HepG2 (cell line): ENCODE results near the gene HIGD1A. TPM values are rescaled to one million over a fixed set of nuclear protein-coding genes. Genes with fewer than 3 reads are reported as not detected.

Experiments used
- ATAC-seq: fragments of 200-7000 bp; cut with Tn5 transposase; 3 replicates; pipeline ENCODE4 v1.9.1; 2020; ENCODE audit warnings: mild to moderate bottlenecking, moderate library complexity
- BruUV-seq: library from RNA; stranded (reverse); fragments of 400-500 nt; replicated peaks from 2 replicates; lab custom pipeline; 2021; lab: Mats Ljungman, UMichigan
- CTCF ChIA-PET: fragments of 300-600 bp; formaldehyde crosslinking; extraction: SDS; loops from one replicate; lab custom pipeline; 2021; ENCODE audit warnings: low total read pairs, inconsistent platforms, low intra/inter-chr PET ratio; lab: Yijun Ruan, JAX
- POLR2A ChIA-PET: fragments of 350-600 bp; sonication (Branson Sonifier 250); formaldehyde crosslinking; loops from one replicate; lab custom pipeline; 2020; ENCODE audit warnings: antibody characterized with exemption, inconsistent platforms; lab: Yijun Ruan, JAX
- DNase-seq: peaks from one replicate; pipeline ENCODE4 v3.0.0-alpha.2; 2015; ENCODE audit warnings: low spot score
- FAIRE-seq: peaks from 3 replicates; lab custom pipeline; 2011; peaks lifted over from hg19 to GRCh38; lab: Jason Lieb, UNC
- H2AFZ ChIP-seq: one replicate; pipeline ENCODE4 v1.6.1; 2011; ENCODE audit warnings: low read length, inconsistent platforms
- H3K27ac ChIP-seq: fragments of 300-600 bp; 3 replicates; pipeline ENCODE4 v1.8.0; 2011; ENCODE audit warnings: mixed run types, mild to moderate bottlenecking, mixed read lengths, low read length, inconsistent platforms; ENCODE audit not compliant: insufficient read depth; ENCODE audit errors: extremely low read length
- H3K27me3 ChIP-seq, 2 experiments: fragments of 200-600 bp in 1 of 2; 2 replicates in 1 of 2; 3 replicates in 1 of 2; pipeline versions ENCODE4 v1.6.0 to v1.8.0; 2011; ENCODE audit warnings: low read length in 2 of 2, mild to moderate bottlenecking in 2 of 2, moderate library complexity in 2 of 2, inconsistent platforms in 1 of 2; ENCODE audit not compliant: insufficient read depth in 2 of 2, control insufficient read depth in 1 of 2
- H3K36me3 ChIP-seq, 2 experiments: fragments of 200-600 bp in 1 of 2; replicated peaks in 1 of 2; 2 replicates in 1 of 2; 3 replicates in 1 of 2; pipeline versions ENCODE4 v1.5.1 to v1.8.0; 2011; ENCODE audit warnings: low read length in 2 of 2, inconsistent platforms in 1 of 2; ENCODE audit not compliant: insufficient read depth in 2 of 2, control insufficient read depth in 1 of 2
- H3K4me1 ChIP-seq: 2 replicates; pipeline ENCODE4 v1.5.1; 2012; ENCODE audit warnings: low read length, inconsistent platforms; ENCODE audit not compliant: insufficient read depth
- H3K4me2 ChIP-seq: 2 replicates; pipeline ENCODE4 v1.6.0; 2011; ENCODE audit warnings: low read depth, low read length, inconsistent platforms
- H3K4me3 ChIP-seq, 3 experiments: fragments of 200-600 bp in 1 of 3; sonication (generic), shearing (Covaris generic) in 1 of 3; replicated peaks in 1 of 3; 2 replicates each; pipeline ENCODE4 v1.5.1; 2011 to 2016; ENCODE audit warnings: low read length in 3 of 3, inconsistent platforms in 2 of 3, low read depth in 2 of 3, mild to moderate bottlenecking in 2 of 3, control low read depth in 1 of 3, mixed read lengths in 1 of 3; ENCODE audit not compliant: insufficient read depth in 1 of 3
- H3K79me2 ChIP-seq: one replicate; pipeline ENCODE4 v1.6.1; 2011; ENCODE audit warnings: low read length, inconsistent platforms; ENCODE audit not compliant: insufficient read depth
- H3K9ac ChIP-seq: 2 replicates; pipeline ENCODE4 v1.6.0; 2011; ENCODE audit warnings: mild to moderate bottlenecking, low read depth, low read length, inconsistent platforms; ENCODE audit not compliant: insufficient read depth
- H3K9me3 ChIP-seq: 2 replicates; pipeline ENCODE4 v1.5.1; 2012; ENCODE audit warnings: mild to moderate bottlenecking, low read length
- H4K20me1 ChIP-seq: 2 replicates; pipeline ENCODE4 v1.6.0; 2011; ENCODE audit warnings: inconsistent platforms, mild to moderate bottlenecking, low read length, moderate library complexity; ENCODE audit not compliant: insufficient read depth
- ARID2 ChIP-seq: sonication (generic); formaldehyde crosslinking; IDR thresholded peaks from 2 replicates; pipeline ENCODE4 v1.8.1; 2022; ENCODE audit warnings: mild to moderate bottlenecking, missing genetic modification reagents, borderline replicate concordance
- ELF1 ChIP-seq: sonication (generic); formaldehyde crosslinking; IDR thresholded peaks from 2 replicates; pipeline ENCODE4 v1.4.0; 2020; ENCODE audit warnings: missing genetic modification reagents
- HHEX ChIP-seq: IDR thresholded peaks from 2 replicates; pipeline ENCODE4 v1.6.1; 2016; ENCODE audit warnings: control low read depth
- JARID2 ChIP-seq: sonication (generic); formaldehyde crosslinking; IDR thresholded peaks from 2 replicates; pipeline ENCODE4 v1.8.1; 2023; ENCODE audit warnings: missing genetic modification reagents, inconsistent platforms; ENCODE audit not compliant: insufficient replicate concordance
- SNRNP70 ChIP-seq: fragments of 200-400 bp; formaldehyde crosslinking; IDR thresholded peaks from 2 replicates; pipeline ENCODE4 v1.6.1; 2017; ENCODE audit warnings: mild to moderate bottlenecking, low read depth, low read length, moderate library complexity
- ZMYM3 ChIP-seq: sonication (generic); formaldehyde crosslinking; IDR thresholded peaks from 2 replicates; pipeline ENCODE4 v1.5.1; 2020; ENCODE audit warnings: mild to moderate bottlenecking, missing genetic modification reagents
- ZMYM4 ChIP-seq: sonication (generic); formaldehyde crosslinking; IDR thresholded peaks from 2 replicates; pipeline ENCODE4 v1.8.1; 2023; ENCODE audit warnings: mild to moderate bottlenecking, missing genetic modification reagents
- ZNF333 ChIP-seq: sonication (generic); formaldehyde crosslinking; IDR thresholded peaks from 2 replicates; pipeline ENCODE4 v1.4.0; 2020; ENCODE audit warnings: mild to moderate bottlenecking, missing genetic modification reagents, borderline replicate concordance
- ZNF34 ChIP-seq: sonication (generic); formaldehyde crosslinking; IDR thresholded peaks from 2 replicates; pipeline ENCODE4 v1.4.0; 2020; ENCODE audit warnings: mild to moderate bottlenecking, missing genetic modification reagents, borderline replicate concordance
- ZNF768 ChIP-seq: sonication (generic); formaldehyde crosslinking; IDR thresholded peaks from 2 replicates; pipeline ENCODE4 v1.4.0; 2020; ENCODE audit warnings: missing genetic modification reagents
- WGBS: methylation state at CpG from one replicate; pipeline ENCODE4 v1.1.6; 2017; ENCODE audit warnings: low lambda C conversion rate; 5-methylcytosine and 5-hydroxymethylcytosine counted together
- in situ Hi-C: cut with HindIII; loops from 2 replicates; pipeline ENCODE4 v1.10.0; 2017; ENCODE audit warnings: low pct_unique_long_range_greater_than_20kb; ENCODE audit not compliant: extremely low pct_ligation_motif_present
- intact Hi-C: fragments of 100-400 bp; cut with micrococcal nuclease; formaldehyde crosslinking; loops from one replicate; pipeline ENCODE4 v1.10.0; 2022; ENCODE audit not compliant: unreplicated experiment
- polyA plus RNA-seq, 8 experiments: library from polyadenylated mRNA; depleted of rRNA in 3 of 8; stranded (reverse) in 7 of 8; unstranded in 1 of 8; fragments of >200 nt; fragmentation: Illumina TruSeq in 4 of 8; extraction: Trizol in 4 of 8; gene quantifications; 2 replicates each; pipeline versions ENCODE4 v1.2.1 to v1.2.3, GENCODE V29; 2011 to 2016; ENCODE audit warnings: low read depth in 4 of 8, missing spikeins in 1 of 8, mixed read lengths in 1 of 8; ENCODE audit not compliant: insufficient read depth in 1 of 8
- total RNA-seq, 5 experiments: library from RNA; depleted of rRNA; stranded (reverse); fragments of >200 nt; fragmentation: Illumina TruSeq; extraction: Trizol; gene quantifications; 2 replicates each; pipeline ENCODE4 v1.2.3, GENCODE V29; 2016; ENCODE audit warnings: low read depth in 1 of 5
- TF ChIP-seq, protein P1 (sequence below): sonication (generic); formaldehyde crosslinking; IDR thresholded peaks from 2 replicates; pipeline ENCODE4 v1.5.1; 2020; ENCODE audit warnings: mild to moderate bottlenecking, missing genetic modification reagents, moderate library complexity
- TF ChIP-seq, protein P2 (sequence below): sonication (generic); formaldehyde crosslinking; conservative IDR thresholded peaks from 2 replicates; pipeline ENCODE4 v1.4.0; 2020; ENCODE audit warnings: missing genetic modification reagents
- TF ChIP-seq, protein P3 (sequence below): sonication (generic); formaldehyde crosslinking; IDR thresholded peaks from 2 replicates; pipeline ENCODE4 v1.8.0; 2022; ENCODE audit warnings: mild to moderate bottlenecking, missing genetic modification reagents; ENCODE audit not compliant: insufficient replicate concordance
- TF ChIP-seq, protein P4 (sequence below): sonication (generic); formaldehyde crosslinking; IDR thresholded peaks from 2 replicates; pipeline ENCODE4 v1.4.0; 2020; ENCODE audit warnings: missing genetic modification reagents, borderline replicate concordance

HIGD1A gene
- total and polyA plus RNA-seq, 2 of the 13 experiments (the other 11 are each of a cell fraction or from before 2014, with no cell fraction given), result 222 to 253 TPM

DNA sequence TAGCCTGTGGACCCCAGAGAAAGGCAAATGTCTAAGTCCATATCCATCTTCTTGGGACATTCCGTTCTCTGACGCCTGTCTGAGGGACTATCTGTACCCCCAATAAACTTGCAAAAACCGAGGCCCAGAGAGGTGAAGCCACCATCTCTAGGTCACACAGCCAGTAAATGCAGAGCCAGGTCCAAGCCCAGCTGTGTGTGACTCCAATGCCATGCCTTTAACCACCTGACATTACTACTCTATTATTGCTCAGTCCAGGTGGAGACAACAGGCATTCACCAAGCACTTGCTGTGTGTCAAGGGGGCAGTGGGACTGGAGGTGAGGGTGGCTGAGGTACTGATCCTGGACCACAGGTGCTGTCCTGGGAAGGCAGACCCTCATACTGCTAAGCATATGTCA is 46.0 kb upstream of the HIGD1A start:
- H3K27me3 ChIP-seq, result no peaks in the 10 kb centered on the region
- intact Hi-C loops (no loop called here), in situ Hi-C loops (no loop called here)
- POLR2A ChIA-PET, result interaction anchor here (1.4 kb wide), 1 partner anchor 11 kb away, joined by 6 read pairs; no protein-coding TSS in a partner anchor
- no peak for TF ChIP-seq ZMYM4 (CRISPR knock-in tag)
- TF ChIP-seq, protein P1, sequence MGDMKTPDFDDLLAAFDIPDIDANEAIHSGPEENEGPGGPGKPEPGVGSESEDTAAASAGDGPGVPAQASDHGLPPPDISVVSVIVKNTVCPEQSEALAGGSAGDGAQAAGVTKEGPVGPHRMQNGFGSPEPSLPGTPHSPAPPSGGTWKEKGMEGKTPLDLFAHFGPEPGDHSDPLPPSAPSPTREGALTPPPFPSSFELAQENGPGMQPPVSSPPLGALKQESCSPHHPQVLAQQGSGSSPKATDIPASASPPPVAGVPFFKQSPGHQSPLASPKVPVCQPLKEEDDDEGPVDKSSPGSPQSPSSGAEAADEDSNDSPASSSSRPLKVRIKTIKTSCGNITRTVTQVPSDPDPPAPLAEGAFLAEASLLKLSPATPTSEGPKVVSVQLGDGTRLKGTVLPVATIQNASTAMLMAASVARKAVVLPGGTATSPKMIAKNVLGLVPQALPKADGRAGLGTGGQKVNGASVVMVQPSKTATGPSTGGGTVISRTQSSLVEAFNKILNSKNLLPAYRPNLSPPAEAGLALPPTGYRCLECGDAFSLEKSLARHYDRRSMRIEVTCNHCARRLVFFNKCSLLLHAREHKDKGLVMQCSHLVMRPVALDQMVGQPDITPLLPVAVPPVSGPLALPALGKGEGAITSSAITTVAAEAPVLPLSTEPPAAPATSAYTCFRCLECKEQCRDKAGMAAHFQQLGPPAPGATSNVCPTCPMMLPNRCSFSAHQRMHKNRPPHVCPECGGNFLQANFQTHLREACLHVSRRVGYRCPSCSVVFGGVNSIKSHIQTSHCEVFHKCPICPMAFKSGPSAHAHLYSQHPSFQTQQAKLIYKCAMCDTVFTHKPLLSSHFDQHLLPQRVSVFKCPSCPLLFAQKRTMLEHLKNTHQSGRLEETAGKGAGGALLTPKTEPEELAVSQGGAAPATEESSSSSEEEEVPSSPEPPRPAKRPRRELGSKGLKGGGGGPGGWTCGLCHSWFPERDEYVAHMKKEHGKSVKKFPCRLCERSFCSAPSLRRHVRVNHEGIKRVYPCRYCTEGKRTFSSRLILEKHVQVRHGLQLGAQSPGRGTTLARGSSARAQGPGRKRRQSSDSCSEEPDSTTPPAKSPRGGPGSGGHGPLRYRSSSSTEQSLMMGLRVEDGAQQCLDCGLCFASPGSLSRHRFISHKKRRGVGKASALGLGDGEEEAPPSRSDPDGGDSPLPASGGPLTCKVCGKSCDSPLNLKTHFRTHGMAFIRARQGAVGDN, result no peak
- peak; percentile 87 for TF ChIP-seq ZNF768 (CRISPR knock-in tag)
- TF ChIP-seq, protein P2, sequence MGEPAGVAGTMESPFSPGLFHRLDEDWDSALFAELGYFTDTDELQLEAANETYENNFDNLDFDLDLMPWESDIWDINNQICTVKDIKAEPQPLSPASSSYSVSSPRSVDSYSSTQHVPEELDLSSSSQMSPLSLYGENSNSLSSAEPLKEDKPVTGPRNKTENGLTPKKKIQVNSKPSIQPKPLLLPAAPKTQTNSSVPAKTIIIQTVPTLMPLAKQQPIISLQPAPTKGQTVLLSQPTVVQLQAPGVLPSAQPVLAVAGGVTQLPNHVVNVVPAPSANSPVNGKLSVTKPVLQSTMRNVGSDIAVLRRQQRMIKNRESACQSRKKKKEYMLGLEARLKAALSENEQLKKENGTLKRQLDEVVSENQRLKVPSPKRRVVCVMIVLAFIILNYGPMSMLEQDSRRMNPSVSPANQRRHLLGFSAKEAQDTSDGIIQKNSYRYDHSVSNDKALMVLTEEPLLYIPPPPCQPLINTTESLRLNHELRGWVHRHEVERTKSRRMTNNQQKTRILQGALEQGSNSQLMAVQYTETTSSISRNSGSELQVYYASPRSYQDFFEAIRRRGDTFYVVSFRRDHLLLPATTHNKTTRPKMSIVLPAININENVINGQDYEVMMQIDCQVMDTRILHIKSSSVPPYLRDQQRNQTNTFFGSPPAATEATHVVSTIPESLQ (CRISPR knock-in tag), result no peak
- TF ChIP-seq, protein P3, sequence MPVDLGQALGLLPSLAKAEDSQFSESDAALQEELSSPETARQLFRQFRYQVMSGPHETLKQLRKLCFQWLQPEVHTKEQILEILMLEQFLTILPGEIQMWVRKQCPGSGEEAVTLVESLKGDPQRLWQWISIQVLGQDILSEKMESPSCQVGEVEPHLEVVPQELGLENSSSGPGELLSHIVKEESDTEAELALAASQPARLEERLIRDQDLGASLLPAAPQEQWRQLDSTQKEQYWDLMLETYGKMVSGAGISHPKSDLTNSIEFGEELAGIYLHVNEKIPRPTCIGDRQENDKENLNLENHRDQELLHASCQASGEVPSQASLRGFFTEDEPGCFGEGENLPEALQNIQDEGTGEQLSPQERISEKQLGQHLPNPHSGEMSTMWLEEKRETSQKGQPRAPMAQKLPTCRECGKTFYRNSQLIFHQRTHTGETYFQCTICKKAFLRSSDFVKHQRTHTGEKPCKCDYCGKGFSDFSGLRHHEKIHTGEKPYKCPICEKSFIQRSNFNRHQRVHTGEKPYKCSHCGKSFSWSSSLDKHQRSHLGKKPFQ, result no peak
- no peak for TF ChIP-seq HHEX (CRISPR knock-in tag)
- TF ChIP-seq, protein P4, sequence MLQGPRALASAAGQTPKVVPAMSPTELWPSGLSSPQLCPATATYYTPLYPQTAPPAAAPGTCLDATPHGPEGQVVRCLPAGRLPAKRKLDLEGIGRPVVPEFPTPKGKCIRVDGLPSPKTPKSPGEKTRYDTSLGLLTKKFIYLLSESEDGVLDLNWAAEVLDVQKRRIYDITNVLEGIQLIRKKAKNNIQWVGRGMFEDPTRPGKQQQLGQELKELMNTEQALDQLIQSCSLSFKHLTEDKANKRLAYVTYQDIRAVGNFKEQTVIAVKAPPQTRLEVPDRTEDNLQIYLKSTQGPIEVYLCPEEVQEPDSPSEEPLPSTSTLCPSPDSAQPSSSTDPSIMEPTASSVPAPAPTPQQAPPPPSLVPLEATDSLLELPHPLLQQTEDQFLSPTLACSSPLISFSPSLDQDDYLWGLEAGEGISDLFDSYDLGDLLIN (CRISPR knock-in tag), result no peak
- TF ChIP-seq ARID2 (CRISPR knock-in tag), result no peak
- TF ChIP-seq JARID2 (CRISPR knock-in tag), result no peak
- no peak for TF ChIP-seq ELF1
- TF ChIP-seq ZNF333 (CRISPR knock-in tag), result no peak
- TF ChIP-seq ZNF34 (CRISPR knock-in tag), result no peak
- TF ChIP-seq ZMYM3, result 0 out of 2 replicates have a peak, but pooled peaks have one; percentile 13
- TF ChIP-seq SNRNP70, result no peak
- DNase-seq, result no peak
- no peaks in the 10 kb centered on the region for H4K20me1 ChIP-seq
- no peaks in the 10 kb centered on the region for H3K36me3 ChIP-seq
- no peak overlapping the region for H3K4me2 ChIP-seq
- H3K4me3 ChIP-seq, result no peak overlapping the region
- H3K79me2 ChIP-seq, result no peaks in the 10 kb centered on the region
- WGBS, result 94% methylated on average over 3 of the region's 3 CpGs
- H3K9ac ChIP-seq, result no peak overlapping the region
- no TSS peak for BruUV-seq
- no peak for ATAC-seq
- CTCF ChIA-PET, result no interaction called here
- no peak overlapping the region for H3K27ac ChIP-seq
- no peaks in the 10 kb centered on the region for H3K9me3 ChIP-seq
- H2AFZ ChIP-seq, result no peak overlapping the region
- peaks cover 95% of the 10 kb centered on the region for H3K4me1 ChIP-seq
- no peak for FAIRE-seq
